ENCODE data around the gene IL1R1. TPM values are rescaled to one million over a fixed set of nuclear protein-coding genes. Genes with fewer than 3 reads are reported as not detected.

IL1R1 gene
- total and polyA plus RNA-seq, 4 donors = 97.0 to 182 (median 137) TPM

DNA sequence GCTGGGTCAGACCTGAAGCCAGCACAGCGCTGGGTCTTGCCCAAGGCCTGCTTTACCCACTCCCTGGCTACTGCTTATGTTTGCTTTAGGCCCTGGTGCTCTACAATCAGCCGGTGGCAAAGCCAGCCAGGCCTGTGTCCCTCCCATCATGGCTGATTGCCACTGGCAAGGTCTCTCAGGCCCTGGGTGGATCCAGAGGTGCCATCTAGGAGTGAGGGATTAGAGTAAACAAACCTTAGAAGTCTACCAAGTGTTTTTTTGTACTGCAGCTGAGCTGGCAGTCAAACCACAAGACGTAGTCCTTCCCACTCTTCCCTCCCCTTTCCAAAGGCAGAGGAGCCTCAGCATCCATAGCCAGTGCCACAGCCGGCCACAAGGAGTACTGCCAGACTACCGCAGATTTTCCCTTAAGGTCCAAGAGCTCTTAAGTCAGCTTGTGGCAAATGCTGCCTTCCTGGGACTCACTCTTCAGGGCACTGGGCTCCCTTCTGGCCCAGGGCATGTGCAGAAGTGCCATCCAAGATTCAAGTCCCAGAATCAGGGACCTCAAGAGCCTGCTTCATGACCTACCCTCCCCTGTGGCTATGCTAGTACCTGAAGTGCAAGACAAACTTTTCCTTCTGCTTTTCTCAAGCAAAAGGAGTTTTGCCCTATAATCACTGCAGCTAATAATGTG lies 64.3 kb downstream of the IL1R1 start:
- H3K9me3 ChIP-seq (ENCODE audit: control insufficient read depth in 4 of 4, insufficient read depth in 3 of 4, low read length in 3 of 4) = peaks cover 0 to 4% (median 0%) of the 10 kb centered on the region in 4 donors
- TF ChIP-seq, protein P1, sequence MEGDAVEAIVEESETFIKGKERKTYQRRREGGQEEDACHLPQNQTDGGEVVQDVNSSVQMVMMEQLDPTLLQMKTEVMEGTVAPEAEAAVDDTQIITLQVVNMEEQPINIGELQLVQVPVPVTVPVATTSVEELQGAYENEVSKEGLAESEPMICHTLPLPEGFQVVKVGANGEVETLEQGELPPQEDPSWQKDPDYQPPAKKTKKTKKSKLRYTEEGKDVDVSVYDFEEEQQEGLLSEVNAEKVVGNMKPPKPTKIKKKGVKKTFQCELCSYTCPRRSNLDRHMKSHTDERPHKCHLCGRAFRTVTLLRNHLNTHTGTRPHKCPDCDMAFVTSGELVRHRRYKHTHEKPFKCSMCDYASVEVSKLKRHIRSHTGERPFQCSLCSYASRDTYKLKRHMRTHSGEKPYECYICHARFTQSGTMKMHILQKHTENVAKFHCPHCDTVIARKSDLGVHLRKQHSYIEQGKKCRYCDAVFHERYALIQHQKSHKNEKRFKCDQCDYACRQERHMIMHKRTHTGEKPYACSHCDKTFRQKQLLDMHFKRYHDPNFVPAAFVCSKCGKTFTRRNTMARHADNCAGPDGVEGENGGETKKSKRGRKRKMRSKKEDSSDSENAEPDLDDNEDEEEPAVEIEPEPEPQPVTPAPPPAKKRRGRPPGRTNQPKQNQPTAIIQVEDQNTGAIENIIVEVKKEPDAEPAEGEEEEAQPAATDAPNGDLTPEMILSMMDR (IDR thresholded peaks at IDR 0.05; ENCODE audit: control extremely low read depth, extremely low read depth) = no peak
- no peaks in the 10 kb centered on the region for H3K27me3 ChIP-seq (ENCODE audit: control insufficient read depth in 3 of 3, insufficient read depth in 3 of 3, low read length in 2 of 3)
- no peaks in the 10 kb centered on the region for H3K36me3 ChIP-seq (ENCODE audit: control insufficient read depth in 4 of 4, insufficient read depth in 4 of 4, low read length in 4 of 4)
- DNase-seq (no peak), ATAC-seq (ENCODE audit: insufficient read depth, low FRiP score) (no peak)
- H3K27ac ChIP-seq (ENCODE audit: low read depth in 1 of 2, low read length in 1 of 2) = no peak overlapping the region
- H3K9ac ChIP-seq (ENCODE audit: insufficient read depth in 1 of 2, low read length in 2 of 2) = no peak overlapping the region
- H3K4me3 ChIP-seq = no peak overlapping the region
- H3K4me1 ChIP-seq (ENCODE audit: control insufficient read depth in 5 of 5, insufficient read depth in 5 of 5, low read length in 5 of 5) = no peaks in the 10 kb centered on the region
- 76 to 91% methylated on average over 5 of the region's 5 CpGs for WGBS, 2 donors

DNA sequence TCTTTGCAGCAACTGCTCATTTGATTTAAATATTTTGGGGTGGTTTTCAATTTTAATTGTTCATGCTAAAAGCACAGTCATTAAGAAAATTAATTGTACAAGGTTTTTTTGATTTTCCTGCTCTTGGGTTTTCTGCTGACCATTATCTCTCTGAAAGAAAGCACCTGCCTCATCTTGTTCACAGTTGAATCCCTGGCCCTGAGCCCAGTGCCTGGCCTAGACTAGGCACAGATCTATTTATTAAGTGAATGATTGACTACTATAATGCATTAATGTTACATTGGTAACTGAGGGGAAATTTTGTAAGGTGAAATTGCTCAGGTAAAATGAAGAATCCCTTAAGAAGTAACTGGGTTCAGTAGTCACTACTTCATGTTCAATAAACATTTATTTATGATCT lies 66.2 kb downstream of the IL1R1 start:
- Histone ChIP-seq H3K4me1 (ENCODE audit: control insufficient read depth in 5 of 5, insufficient read depth in 5 of 5, low read length in 5 of 5) (no peaks in the 10 kb centered on the region), H3K4me3 (no peak overlapping the region), H3K27me3 (ENCODE audit: control insufficient read depth in 3 of 3, insufficient read depth in 3 of 3, low read length in 2 of 3) (no peaks in the 10 kb centered on the region), H3K9me3 (ENCODE audit: control insufficient read depth in 4 of 4, insufficient read depth in 3 of 4, low read length in 3 of 4) (peaks cover 0 to 4% (median 0%) of the 10 kb centered on the region in 4 donors), H3K36me3 (ENCODE audit: control insufficient read depth in 4 of 4, insufficient read depth in 4 of 4, low read length in 4 of 4) (no peaks in the 10 kb centered on the region), H3K27ac (ENCODE audit: low read depth in 1 of 2, low read length in 1 of 2) (no peak overlapping the region), H3K9ac (ENCODE audit: insufficient read depth in 1 of 2, low read length in 2 of 2) (no peak overlapping the region)
- no peak for ATAC-seq (ENCODE audit: insufficient read depth, low FRiP score)
- no peak for DNase-seq
- TF ChIP-seq, protein P1 (IDR thresholded peaks at IDR 0.05; ENCODE audit: control extremely low read depth, extremely low read depth) = no peak

DNA sequence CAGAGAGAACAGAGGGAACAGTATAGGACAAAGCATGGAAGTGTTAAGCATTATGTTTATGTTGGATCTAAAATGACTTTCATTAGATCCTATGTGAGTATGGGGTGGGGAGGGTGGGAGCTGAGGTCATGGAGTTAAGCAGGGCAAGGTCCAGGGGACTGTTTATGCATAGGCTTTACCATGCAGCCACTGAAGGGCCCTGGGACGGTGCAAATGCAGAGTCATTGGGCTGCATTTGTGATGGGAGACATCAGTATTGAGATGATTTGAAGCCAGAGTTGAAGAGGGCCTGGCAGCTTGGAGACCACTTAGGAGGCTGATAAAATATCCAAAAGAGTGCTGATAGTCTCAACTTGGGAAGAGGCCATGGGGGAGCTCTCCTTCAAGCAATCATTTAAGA lies 66.9 kb downstream of the IL1R1 start:
- WGBS, 2 donors = 97 to 100% methylated on average over 1 of the region's 1 CpG
- TF ChIP-seq, protein P1 (IDR thresholded peaks at IDR 0.05; ENCODE audit: control extremely low read depth, extremely low read depth) = no peak
- Histone ChIP-seq H3K4me3 (no peak overlapping the region), H3K27ac (ENCODE audit: low read depth in 1 of 2, low read length in 1 of 2) (no peak overlapping the region), H3K36me3 (ENCODE audit: control insufficient read depth in 4 of 4, insufficient read depth in 4 of 4, low read length in 4 of 4) (no peaks in the 10 kb centered on the region), H3K9ac (ENCODE audit: insufficient read depth in 1 of 2, low read length in 2 of 2) (no peak overlapping the region), H3K9me3 (ENCODE audit: control insufficient read depth in 4 of 4, insufficient read depth in 3 of 4, low read length in 3 of 4) (peaks cover 0 to under 1% (median 0%) of the 10 kb centered on the region in 4 donors), H3K27me3 (ENCODE audit: control insufficient read depth in 3 of 3, insufficient read depth in 3 of 3, low read length in 2 of 3) (no peaks in the 10 kb centered on the region), H3K4me1 (ENCODE audit: control insufficient read depth in 5 of 5, insufficient read depth in 5 of 5, low read length in 5 of 5) (no peaks in the 10 kb centered on the region)
- ATAC-seq (ENCODE audit: insufficient read depth, low FRiP score) (no peak), DNase-seq (no peak)

DNA sequence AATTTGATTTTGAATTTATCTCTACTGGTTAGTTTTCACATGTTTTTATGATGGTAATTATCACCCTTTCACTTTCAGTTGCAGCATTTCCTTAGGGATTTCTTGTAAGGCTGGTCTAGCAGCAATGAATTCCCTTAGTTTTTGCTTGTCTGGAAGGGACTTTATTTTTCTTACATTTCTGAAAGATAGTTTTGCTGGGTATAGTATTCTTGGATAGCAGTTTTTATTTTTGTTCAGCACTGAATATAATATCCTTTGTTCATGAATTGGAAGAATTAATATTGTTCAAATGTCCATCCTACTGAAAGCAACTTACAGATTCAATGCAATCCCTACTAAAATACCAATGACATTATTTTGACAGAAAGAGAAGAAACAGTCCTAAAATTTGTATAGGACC lies 74.5 kb downstream of the IL1R1 start:
- H3K9me3 ChIP-seq (ENCODE audit: control insufficient read depth in 4 of 4, insufficient read depth in 3 of 4, low read length in 3 of 4) = peaks cover 0 to 20% (median 12%) of the 10 kb centered on the region in 4 donors
- DNase-seq (no peak), ATAC-seq (ENCODE audit: insufficient read depth, low FRiP score) (no peak)
- peaks cover 0 to 19% (median 0%) of the 10 kb centered on the region in 5 donors for H3K4me1 ChIP-seq (ENCODE audit: control insufficient read depth in 5 of 5, insufficient read depth in 5 of 5, low read length in 5 of 5)
- H3K36me3 ChIP-seq (ENCODE audit: control insufficient read depth in 4 of 4, insufficient read depth in 4 of 4, low read length in 4 of 4) = no peaks in the 10 kb centered on the region
- TF ChIP-seq, protein P1 (IDR thresholded peaks at IDR 0.05; ENCODE audit: control extremely low read depth, extremely low read depth) = no peak
- H3K27ac ChIP-seq (ENCODE audit: low read depth in 1 of 2, low read length in 1 of 2) = no peak overlapping the region
- H3K9ac ChIP-seq (ENCODE audit: insufficient read depth in 1 of 2, low read length in 2 of 2) = no peak overlapping the region
- H3K4me3 ChIP-seq = no peak overlapping the region
- no peaks in the 10 kb centered on the region for H3K27me3 ChIP-seq (ENCODE audit: control insufficient read depth in 3 of 3, insufficient read depth in 3 of 3, low read length in 2 of 3)
